ENCODE results near the gene JADE2.

- TF ChIP-seq ELF1 (IDR thresholded peaks at IDR 0.05; ENCODE audit: borderline replicate concordance, low read depth) (no peak), SIN3A (IDR thresholded peaks at IDR 0.05; ENCODE audit: low read depth) (no peak), YY1 (IDR thresholded peaks at IDR 0.05; ENCODE audit: extremely low read depth, insufficient replicate concordance, low read depth, low read length) (no peak), EZH2 (IDR thresholded peaks at IDR 0.05) (no peak), POLR2A (IDR thresholded peaks at IDR 0.05; ENCODE audit: borderline replicate concordance, extremely low read depth, insufficient read depth, insufficient read length) (no peak), POLR2AphosphoS5 (IDR thresholded peaks at IDR 0.05; ENCODE audit: low read depth, low read length) (no peak), ZFX (IDR thresholded peaks at IDR 0.05) (no peak)
- TF ChIP-seq, protein P1, sequence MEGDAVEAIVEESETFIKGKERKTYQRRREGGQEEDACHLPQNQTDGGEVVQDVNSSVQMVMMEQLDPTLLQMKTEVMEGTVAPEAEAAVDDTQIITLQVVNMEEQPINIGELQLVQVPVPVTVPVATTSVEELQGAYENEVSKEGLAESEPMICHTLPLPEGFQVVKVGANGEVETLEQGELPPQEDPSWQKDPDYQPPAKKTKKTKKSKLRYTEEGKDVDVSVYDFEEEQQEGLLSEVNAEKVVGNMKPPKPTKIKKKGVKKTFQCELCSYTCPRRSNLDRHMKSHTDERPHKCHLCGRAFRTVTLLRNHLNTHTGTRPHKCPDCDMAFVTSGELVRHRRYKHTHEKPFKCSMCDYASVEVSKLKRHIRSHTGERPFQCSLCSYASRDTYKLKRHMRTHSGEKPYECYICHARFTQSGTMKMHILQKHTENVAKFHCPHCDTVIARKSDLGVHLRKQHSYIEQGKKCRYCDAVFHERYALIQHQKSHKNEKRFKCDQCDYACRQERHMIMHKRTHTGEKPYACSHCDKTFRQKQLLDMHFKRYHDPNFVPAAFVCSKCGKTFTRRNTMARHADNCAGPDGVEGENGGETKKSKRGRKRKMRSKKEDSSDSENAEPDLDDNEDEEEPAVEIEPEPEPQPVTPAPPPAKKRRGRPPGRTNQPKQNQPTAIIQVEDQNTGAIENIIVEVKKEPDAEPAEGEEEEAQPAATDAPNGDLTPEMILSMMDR (IDR thresholded peaks at IDR 0.05 in 2 of 3, conservative IDR thresholded peaks at IDR 0.05 in 1 of 3; ENCODE audit: borderline replicate concordance in 1 of 3, insufficient read depth in 1 of 3, low read depth in 2 of 3, low read length in 2 of 3), result no peak
- TF ChIP-seq, protein P2, sequence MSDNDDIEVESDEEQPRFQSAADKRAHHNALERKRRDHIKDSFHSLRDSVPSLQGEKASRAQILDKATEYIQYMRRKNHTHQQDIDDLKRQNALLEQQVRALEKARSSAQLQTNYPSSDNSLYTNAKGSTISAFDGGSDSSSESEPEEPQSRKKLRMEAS (IDR thresholded peaks at IDR 0.05), result no peak
Measured at GRCh38 chr5:134611515-134611914, 86.0 kb downstream of the JADE2 start.
